Endothelial cell of umbilical vein (primary cell): ENCODE data around the gene GNAO1.

ENCODE experiments used
- CTCF ChIP-seq, 2 donors: IDR thresholded peaks; 1 replicate in 1 of 2; 2 replicates in 1 of 2; pipeline ENCODE4 v1.5.1; 2011; ENCODE audit warnings: low read length in 2 of 2, mild to moderate bottlenecking in 2 of 2, moderate library complexity in 2 of 2, control low read depth in 1 of 2, inconsistent platforms in 1 of 2, low read depth in 1 of 2; ENCODE audit not compliant: insufficient read depth in 1 of 2; ENCODE audit errors: extremely low read depth in 1 of 2
- EZH2 ChIP-seq: IDR thresholded peaks from 2 replicates; pipeline ENCODE4 v1.6.1; 2012; ENCODE audit warnings: borderline replicate concordance, low read depth, mild to moderate bottlenecking, moderate library complexity, low read length, inconsistent platforms; ENCODE audit not compliant: severe bottlenecking
- POLR2AphosphoS5 ChIP-seq: IDR thresholded peaks from 2 replicates; pipeline ENCODE4 v1.6.1; 2012; ENCODE audit warnings: low read depth, mild to moderate bottlenecking, control low read depth, low read length, moderate library complexity; ENCODE audit not compliant: insufficient read depth
- TF ChIP-seq, protein P1 (sequence below): IDR thresholded peaks from 2 replicates; pipeline ENCODE4 v1.6.1; 2011; ENCODE audit not compliant: insufficient read depth, insufficient read length

DNA sequence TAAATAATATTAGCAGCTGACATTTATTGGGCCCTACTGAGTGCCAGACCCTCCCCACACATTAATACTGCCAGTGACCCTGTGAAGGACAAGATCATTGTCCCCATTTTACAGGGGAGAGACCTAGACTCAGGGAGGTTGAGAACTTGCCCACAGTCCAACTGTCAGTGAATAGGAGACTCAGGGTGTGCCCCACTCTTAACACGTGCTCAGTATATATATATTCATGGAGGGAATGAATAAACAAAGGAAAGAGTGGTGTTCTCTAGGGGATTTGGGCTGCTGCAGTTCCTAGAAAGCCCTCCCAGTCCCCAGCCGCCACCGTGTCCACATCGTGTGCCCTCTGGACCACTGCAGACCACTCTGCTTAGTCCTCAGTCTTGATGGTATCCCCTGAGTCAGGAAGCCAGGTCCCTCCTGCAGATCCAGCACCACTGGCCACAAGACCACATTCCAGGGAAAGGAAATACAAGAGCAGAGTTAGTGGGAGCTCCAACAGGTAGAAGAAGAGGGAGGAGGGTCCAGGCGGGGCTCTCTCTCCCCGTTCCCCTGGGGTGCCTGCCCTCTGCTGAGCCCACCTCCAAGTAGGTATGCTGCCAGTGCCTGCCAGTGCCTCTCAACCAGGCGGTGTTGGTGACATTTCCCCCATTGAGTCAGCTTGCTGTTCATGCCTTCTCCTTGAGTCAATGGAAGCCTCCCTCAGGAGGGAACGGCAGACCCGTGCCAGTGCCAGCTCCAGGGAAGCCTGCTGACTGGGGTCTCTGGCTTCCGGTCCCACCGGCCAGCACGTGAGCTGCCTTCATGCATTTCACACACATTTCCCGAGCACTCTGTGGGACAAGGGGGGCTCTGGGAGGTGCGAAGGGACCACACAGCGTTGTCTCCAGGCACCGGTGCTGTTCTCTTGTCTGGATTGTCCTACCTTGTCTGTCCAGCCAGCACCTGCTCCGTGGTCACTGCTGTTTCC lies 75.6 kb downstream of the GNAO1 start:
- TF ChIP-seq CTCF (IDR thresholded peaks at IDR 0.05; ENCODE audit: extremely low read depth in 1 of 2, insufficient read depth in 1 of 2, low read depth in 1 of 2, low read length in 2 of 2) (no peak), POLR2AphosphoS5 (no peak), EZH2 (no peak)
- TF ChIP-seq, protein P1, sequence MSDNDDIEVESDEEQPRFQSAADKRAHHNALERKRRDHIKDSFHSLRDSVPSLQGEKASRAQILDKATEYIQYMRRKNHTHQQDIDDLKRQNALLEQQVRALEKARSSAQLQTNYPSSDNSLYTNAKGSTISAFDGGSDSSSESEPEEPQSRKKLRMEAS: no peak
